Bronchial epithelial cell (primary cell): Measurements from ENCODE around the gene SPCS3. TPM values are rescaled to one million over a fixed set of nuclear protein-coding genes. Genes with fewer than 3 reads are reported as not detected.
A peak's percentile ranks its signal among the peaks of the same experiment; 100 is the strongest.

Source experiments
- DNase-seq: peaks from one replicate; pipeline ENCODE4 v3.0.0-alpha.2; 2010; ENCODE audit warnings: low read depth
- FAIRE-seq: peaks from 2 replicates; lab custom pipeline; 2011; peaks lifted over from hg19 to GRCh38; lab: Jason Lieb, UNC
- H3K27me3 ChIP-seq: 2 replicates; pipeline ENCODE4 v1.5.1; 2011; ENCODE audit warnings: low read length; ENCODE audit not compliant: control insufficient read depth, insufficient read depth
- H3K36me3 ChIP-seq: 2 replicates; pipeline ENCODE4 v1.5.1; 2011; ENCODE audit warnings: low read length; ENCODE audit not compliant: control insufficient read depth, insufficient read depth
- H3K4me3 ChIP-seq: 2 replicates; pipeline ENCODE4 v1.5.1; 2011; ENCODE audit warnings: mild to moderate bottlenecking, low read depth, low read length, control low read depth
- CTCF ChIP-seq: IDR thresholded peaks from 2 replicates; pipeline ENCODE4 v1.5.1; 2011; ENCODE audit warnings: mild to moderate bottlenecking, moderate library complexity, low read length, control low read depth, inconsistent platforms; ENCODE audit not compliant: insufficient read depth, severe bottlenecking
- total RNA-seq: library from RNA; depleted of rRNA; stranded (reverse); fragments of >200 nt; gene quantifications from 2 replicates; pipeline ENCODE4 v1.2.1, GENCODE V29; 2014

The SPCS3 gene
- total RNA-seq, 1 donor from 2014 or later: 143 TPM

DNA sequence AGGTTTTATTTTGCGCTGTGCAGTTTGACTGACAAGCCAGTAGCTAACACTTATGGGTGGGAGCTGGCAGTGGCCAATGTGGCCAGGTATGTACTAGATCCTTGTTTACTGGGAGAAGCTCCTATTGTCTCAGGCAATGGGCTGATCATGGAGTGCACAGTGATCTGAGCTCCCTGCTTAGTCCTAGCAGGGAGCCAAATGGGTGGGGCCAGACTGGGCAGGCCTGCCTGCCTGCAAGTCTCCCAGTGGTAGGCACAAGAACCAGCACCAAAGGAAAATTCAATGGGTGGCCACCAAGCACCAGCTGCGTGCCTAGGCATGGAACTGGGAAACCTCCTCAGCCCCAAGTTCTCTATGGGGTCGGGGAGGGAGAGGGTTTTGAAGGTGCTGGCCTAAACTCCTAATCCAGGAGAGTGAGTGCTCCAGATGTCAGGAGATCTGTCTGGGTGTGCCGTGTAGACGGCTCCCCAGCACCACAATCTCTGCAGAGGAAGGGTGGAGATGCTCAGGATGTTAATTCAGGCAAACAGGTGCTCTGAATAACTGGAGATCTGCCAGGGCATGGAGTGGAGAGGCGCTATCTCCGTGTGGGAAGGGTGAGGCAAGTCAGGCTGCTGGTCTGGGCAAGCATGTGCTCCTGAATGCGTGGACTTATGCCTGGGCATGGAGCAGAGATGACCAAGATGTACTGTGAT lies 48.2 kb downstream of the SPCS3 start:
- FAIRE-seq (no peak), DNase-seq (no peak)
- no peaks in the 10 kb centered on the region for H3K36me3 ChIP-seq
- no peak for TF ChIP-seq CTCF
- no peak overlapping the region for H3K4me3 ChIP-seq
- no peaks in the 10 kb centered on the region for H3K27me3 ChIP-seq

DNA sequence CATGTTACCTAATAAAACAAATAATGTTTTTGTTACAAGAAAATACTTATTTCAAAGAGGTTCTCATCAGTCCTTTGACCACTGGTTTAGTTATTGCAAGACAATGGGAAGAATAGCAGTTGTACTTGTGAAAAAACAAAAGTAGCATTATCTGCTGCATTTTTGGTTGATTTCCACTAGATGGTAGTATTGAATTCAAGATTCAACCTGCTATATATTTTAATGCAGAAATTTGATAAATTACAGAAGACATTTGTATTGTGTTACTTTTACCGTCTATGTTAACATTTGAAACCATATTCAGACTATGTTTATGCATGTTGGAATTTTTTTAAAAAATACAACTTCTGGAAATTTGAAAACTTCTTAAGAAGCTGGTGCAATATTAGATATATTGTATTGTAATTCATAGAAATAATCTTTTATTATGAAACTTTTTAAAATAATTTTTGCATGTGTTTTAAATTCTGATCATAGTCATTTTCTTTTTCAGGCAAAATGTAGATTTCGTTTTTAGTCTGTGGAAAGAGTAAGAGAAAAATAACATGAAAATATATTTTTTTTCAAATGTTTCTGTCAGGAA lies 56.4 kb downstream of the SPCS3 start:
- H3K27me3 ChIP-seq: no peaks in the 10 kb centered on the region
- H3K4me3 ChIP-seq: no peak overlapping the region
- FAIRE-seq: no peak
- peak; percentile 53 for DNase-seq
- peak; percentile 27 for TF ChIP-seq CTCF
- H3K36me3 ChIP-seq: no peaks in the 10 kb centered on the region

DNA sequence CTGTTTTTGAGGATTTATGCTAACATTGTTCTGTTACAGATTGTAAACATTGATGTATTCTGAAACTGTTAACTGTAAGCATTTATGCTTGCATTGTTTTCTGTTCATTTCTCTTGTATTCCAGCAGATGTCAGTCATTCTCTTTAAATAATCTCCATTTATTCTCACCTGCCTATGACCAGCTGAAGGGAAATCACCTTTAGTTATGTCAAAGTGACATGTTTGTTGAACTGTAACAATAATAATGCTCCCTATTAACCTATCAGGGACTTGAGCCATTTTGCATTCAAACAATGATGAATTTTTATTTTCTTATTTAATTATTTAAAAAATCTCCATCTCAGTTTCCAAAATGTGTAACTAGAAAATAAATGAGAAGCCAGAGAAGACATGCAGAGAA lies 58.0 kb downstream of the SPCS3 start:
- DNase-seq (peak; percentile 59), FAIRE-seq (no peak)
- peak; percentile 34 for TF ChIP-seq CTCF
- no peak overlapping the region for H3K4me3 ChIP-seq
- H3K27me3 ChIP-seq: no peaks in the 10 kb centered on the region
- no peaks in the 10 kb centered on the region for H3K36me3 ChIP-seq

- FAIRE-seq: no peak
- DNase-seq: no peak
- TF ChIP-seq CTCF: no peak
- Histone ChIP-seq H3K4me3 (no peak overlapping the region), H3K27me3 (no peaks in the 10 kb centered on the region), H3K36me3 (no peaks in the 10 kb centered on the region)
Measured at GRCh38 chr4:176380352-176381157, 60.8 kb downstream of the SPCS3 start.

Other genes with a start within 250 kb of the SPCS3 start
- gene SPATA4, start 124.4 kb upstream of the SPCS3 start, total RNA-seq: under 0.01 and 0.13 TPM in 2 replicates
- gene ASB5, start 50.7 kb upstream of the SPCS3 start, total RNA-seq: not detected in 2 replicates